ENCODE results near the gene EMILIN3.

The EMILIN3 gene

GRCh38 chr20:41366546-41367392 is at the start of gene EMILIN3:
Gene EMILIN3, minus strand, starts transcription at chr20:41366818. Its CDS starts 184 bp downstream, at chr20:41366634.
- no peak for TF ChIP-seq CTCF (IDR thresholded peaks at IDR 0.05; ENCODE audit: insufficient read depth, low read depth, low read length, missing control alignments)
- H3K4me3 ChIP-seq (ENCODE audit: low read length), result no peak within 1 kb of the TSS
- DNase-seq (ENCODE audit: low read depth), result no peak

- DNase-seq (ENCODE audit: low read depth), result no peak
- H3K4me3 ChIP-seq (ENCODE audit: low read length), result no peak overlapping the region
- TF ChIP-seq CTCF (IDR thresholded peaks at IDR 0.05; ENCODE audit: insufficient read depth, low read depth, low read length, missing control alignments), result no peak
These were observed 48.6 kb upstream of the EMILIN3 start for GRCh38 chr20:41415191-41415590.

- peak; percentile 17 for DNase-seq (ENCODE audit: low read depth)
- TF ChIP-seq CTCF (IDR thresholded peaks at IDR 0.05; ENCODE audit: insufficient read depth, low read depth, low read length, missing control alignments), result no peak
- no peak overlapping the region for H3K4me3 ChIP-seq (ENCODE audit: low read length)
These were observed 46.6 kb upstream of the EMILIN3 start for GRCh38 chr20:41413169-41413568.

GRCh38 chr20:41412324-41413120 is 45.9 kb upstream of the EMILIN3 start:
- TF ChIP-seq CTCF (IDR thresholded peaks at IDR 0.05; ENCODE audit: insufficient read depth, low read depth, low read length, missing control alignments), result no peak
- H3K4me3 ChIP-seq (ENCODE audit: low read length), result no peak overlapping the region
- peak; percentile 29 for DNase-seq (ENCODE audit: low read depth)

- peak; percentile 37 for TF ChIP-seq CTCF (IDR thresholded peaks at IDR 0.05; ENCODE audit: insufficient read depth, low read depth, low read length, missing control alignments)
- no peak overlapping the region for H3K4me3 ChIP-seq (ENCODE audit: low read length)
- DNase-seq (ENCODE audit: low read depth), result peak; percentile 36
These were observed 44.8 kb upstream of the EMILIN3 start for GRCh38 chr20:41411391-41411847.

- DNase-seq (ENCODE audit: low read depth), result no peak
- no peak for TF ChIP-seq CTCF (IDR thresholded peaks at IDR 0.05; ENCODE audit: insufficient read depth, low read depth, low read length, missing control alignments)
- no peak overlapping the region for H3K4me3 ChIP-seq (ENCODE audit: low read length)
These were observed 42.4 kb upstream of the EMILIN3 start for GRCh38 chr20:41408986-41409385.

All from epithelial cell of esophagus (primary cell).